IMR-90 (cell line): ENCODE results near the gene BTN3A1. TPM values are rescaled to one million over a fixed set of nuclear protein-coding genes. Genes with fewer than 3 reads are reported as not detected.

Experiments
- ATAC-seq: fragments of 200-7000 bp; cut with Tn5 transposase; 2 replicates; pipeline ENCODE4 v1.9.1; 2020; ENCODE audit warnings: low read depth, mild to moderate bottlenecking, moderate library complexity
- BruUV-seq: library from RNA; stranded (reverse); fragments of 400-500 nt; replicated peaks from 2 replicates; lab custom pipeline; 2021; lab: Mats Ljungman, UMichigan
- CTCF ChIA-PET: fragments of 300-600 bp; formaldehyde crosslinking; extraction: SDS; loops from one replicate; lab custom pipeline; 2021; ENCODE audit warnings: antibody characterized with exemption; lab: Yijun Ruan, JAX
- POLR2A ChIA-PET: fragments of 300-600 bp; sonication (Branson Sonifier 250); formaldehyde crosslinking; loops from one replicate; lab custom pipeline; 2022; ENCODE audit warnings: antibody characterized with exemption; ENCODE audit not compliant: unreplicated experiment; lab: Charles Lee
- DNase-seq: peaks from one replicate; pipeline ENCODE4 v3.0.0; 2013
- H2AFZ ChIP-seq: replicated peaks from 2 replicates; pipeline ENCODE3; 2013; ENCODE audit warnings: low read length, mild to moderate bottlenecking; ENCODE audit not compliant: poor library complexity
- H2AK5ac ChIP-seq: 2 replicates; pipeline ENCODE4 v1.6.1; 2013; ENCODE audit warnings: low read depth, low read length, inconsistent platforms
- H2AK9ac ChIP-seq: replicated peaks from 2 replicates; pipeline ENCODE3; 2013; ENCODE audit warnings: mild to moderate bottlenecking, low read depth, low read length, moderate library complexity; ENCODE audit not compliant: poor library complexity
- H2BK120ac ChIP-seq: 2 replicates; pipeline ENCODE4 v1.6.1; 2013; ENCODE audit warnings: low read depth, low read length, inconsistent platforms
- H2BK15ac ChIP-seq: 3 replicates; pipeline ENCODE4 v1.6.1; 2013; ENCODE audit warnings: low read depth, low read length, inconsistent platforms
- H2BK20ac ChIP-seq: 2 replicates; pipeline ENCODE4 v1.6.1; 2013; ENCODE audit warnings: low read depth, mild to moderate bottlenecking, inconsistent platforms, low read length, moderate library complexity
- H2BK5ac ChIP-seq: 2 replicates; pipeline ENCODE4 v1.6.1; 2013; ENCODE audit warnings: mild to moderate bottlenecking, low read depth, low read length, inconsistent platforms; ENCODE audit not compliant: poor library complexity, severe bottlenecking
- H3K14ac ChIP-seq: replicated peaks from 2 replicates; pipeline ENCODE4 v1.6.1; 2013; ENCODE audit warnings: low read depth, low read length, inconsistent platforms
- H3K18ac ChIP-seq: 2 replicates; pipeline ENCODE4 v1.6.1; 2013; ENCODE audit warnings: low read depth, low read length, control low read depth
- H3K23ac ChIP-seq: 2 replicates; pipeline ENCODE4 v1.6.1; 2013; ENCODE audit warnings: low read depth, low read length, inconsistent platforms
- H3K27ac ChIP-seq: 2 replicates; pipeline ENCODE4 v1.5.1; 2013; ENCODE audit warnings: mild to moderate bottlenecking, control low read depth, low read length; ENCODE audit not compliant: insufficient read depth
- H3K27me3 ChIP-seq: 2 replicates; pipeline ENCODE4 v1.6.1; 2013; ENCODE audit warnings: low read length; ENCODE audit not compliant: control insufficient read depth, insufficient read depth
- H3K36me3 ChIP-seq: 2 replicates; pipeline ENCODE4 v1.6.1; 2013; ENCODE audit warnings: low read length, mixed read lengths; ENCODE audit not compliant: control insufficient read depth, insufficient read depth
- H3K4ac ChIP-seq: 2 replicates; pipeline ENCODE4 v1.6.1; 2013; ENCODE audit warnings: low read depth, low read length, inconsistent platforms
- H3K4me1 ChIP-seq: 2 replicates; pipeline ENCODE4 v1.6.1; 2013; ENCODE audit warnings: low read length, mixed read lengths; ENCODE audit not compliant: control insufficient read depth, insufficient read depth
- H3K4me2 ChIP-seq: 2 replicates; pipeline ENCODE4 v1.6.1; 2013; ENCODE audit warnings: low read depth, mild to moderate bottlenecking, control low read depth, low read length, moderate library complexity
- H3K4me3 ChIP-seq: 2 replicates; pipeline ENCODE4 v1.5.1; 2013; ENCODE audit warnings: low read depth, mild to moderate bottlenecking, control low read depth, low read length, moderate library complexity; ENCODE audit not compliant: insufficient read depth
- H3K56ac ChIP-seq: 2 replicates; pipeline ENCODE4 v1.6.1; 2013; ENCODE audit warnings: low read length, inconsistent platforms; ENCODE audit not compliant: insufficient read depth; ENCODE audit errors: extremely low read depth
- H3K79me1 ChIP-seq, 2 experiments: 2 replicates each; pipeline ENCODE4 v1.6.1; 2013; ENCODE audit warnings: low read length in 2 of 2, inconsistent platforms in 1 of 2, low read depth in 1 of 2
- H3K9ac ChIP-seq: 2 replicates; pipeline ENCODE4 v1.6.1; 2013; ENCODE audit warnings: low read depth, low read length, control low read depth
- H3K9me1 ChIP-seq: 2 replicates; pipeline ENCODE4 v1.6.1; 2013; ENCODE audit warnings: low read length, inconsistent platforms; ENCODE audit not compliant: insufficient read depth
- H3K9me3 ChIP-seq: 2 replicates; pipeline ENCODE4 v1.6.1; 2013; ENCODE audit warnings: low read length; ENCODE audit not compliant: control insufficient read depth, insufficient read depth
- H4K20me1 ChIP-seq: 2 replicates; pipeline ENCODE4 v1.6.1; 2013; ENCODE audit warnings: low read length, inconsistent platforms; ENCODE audit not compliant: insufficient read depth
- H4K5ac ChIP-seq: 2 replicates; pipeline ENCODE4 v1.6.1; 2013; ENCODE audit warnings: mild to moderate bottlenecking, low read depth, low read length, control low read depth
- H4K8ac ChIP-seq, 2 experiments: 2 replicates each; pipeline ENCODE4 v1.6.1; 2013; ENCODE audit warnings: low read depth in 2 of 2, low read length in 2 of 2, control low read depth in 1 of 2, inconsistent platforms in 1 of 2
- H4K91ac ChIP-seq: 2 replicates; pipeline ENCODE4 v1.6.1; 2013; ENCODE audit warnings: low read depth, low read length, inconsistent platforms; ENCODE audit not compliant: insufficient read depth
- BHLHE40 ChIP-seq: fragments of 150-350 bp; IDR thresholded peaks from 2 replicates; pipeline ENCODE4 v1.6.1; 2016; ENCODE audit warnings: mild to moderate bottlenecking, low read depth, low read length
- CHD1 ChIP-seq: IDR thresholded peaks from 2 replicates; pipeline ENCODE4 v1.6.1; 2012; ENCODE audit warnings: low read depth, low read length, improper control_type of control experiment
- CTCF ChIP-seq: conservative IDR thresholded peaks from 2 replicates; pipeline ENCODE4 v1.5.1; 2012; ENCODE audit warnings: mild to moderate bottlenecking, low read depth, low read length, improper control_type of control experiment
- MAFK ChIP-seq: IDR thresholded peaks from 2 replicates; pipeline ENCODE4 v1.6.1; 2012; ENCODE audit warnings: low read depth, low read length, improper control_type of control experiment
- NFE2L2 ChIP-seq: fragments of 150-350 bp; IDR thresholded peaks from 2 replicates; pipeline ENCODE4 v1.6.1; 2016; ENCODE audit warnings: low read depth, mild to moderate bottlenecking, low read length
- RAD21 ChIP-seq: IDR thresholded peaks from 2 replicates; pipeline ENCODE4 v1.6.1; 2012; ENCODE audit warnings: low read length, improper control_type of control experiment
- RCOR1 ChIP-seq: IDR thresholded peaks from 2 replicates; pipeline ENCODE4 v1.6.1; 2012; ENCODE audit warnings: mild to moderate bottlenecking, low read length, improper control_type of control experiment; ENCODE audit not compliant: insufficient replicate concordance
- RFX5 ChIP-seq: IDR thresholded peaks from 2 replicates; pipeline ENCODE4 v1.8.0; 2012; ENCODE audit warnings: low read depth, mild to moderate bottlenecking, low read length, moderate library complexity
- SMC3 ChIP-seq: fragments of 150-350 bp; IDR thresholded peaks from 2 replicates; pipeline ENCODE4 v1.6.1; 2016; ENCODE audit warnings: low read depth, mild to moderate bottlenecking, antibody characterized with exemption, low read length, moderate library complexity
- USF2 ChIP-seq: fragments of 150-350 bp; IDR thresholded peaks from 2 replicates; pipeline ENCODE4 v1.6.1; 2017; ENCODE audit warnings: mild to moderate bottlenecking, antibody characterized with exemption, low read length, low read depth
- WGBS, 2 experiments: methylation state at CpG; one replicate each; pipeline versions ENCODE4 v1.1.5 to v1.1.7; 2013; ENCODE audit warnings: missing lambda C conversion rate in 2 of 2; ENCODE audit not compliant: insufficient read length in 1 of 2; ENCODE audit errors: extremely low coverage in 2 of 2; 5-methylcytosine and 5-hydroxymethylcytosine counted together
- dilution Hi-C: fragments of 300-500 bp; cut with HindIII; formaldehyde crosslinking; loops from one replicate; pipeline ENCODE4 v1.14.3; 2018; ENCODE audit warnings: low sequenced_read_pairs; ENCODE audit not compliant: unreplicated experiment
- in situ Hi-C: fragments of 300-500 bp; cut with MboI; formaldehyde crosslinking; loops from 3 replicates; pipeline ENCODE4 v1.14.3; 2019; ENCODE audit warnings: low sequenced_read_pairs, inconsistent platforms, mixed read lengths
- intact Hi-C: fragments of 100-400 bp; cut with micrococcal nuclease; formaldehyde crosslinking; loops from 2 replicates; pipeline ENCODE4 v1.10.0; 2022
- polyA plus RNA-seq, 3 experiments: library from polyadenylated mRNA; depleted of rRNA; stranded (reverse); fragments of >200 nt; gene quantifications; 2 replicates each; pipeline ENCODE4 v1.2.3, GENCODE V29; 2012; ENCODE audit warnings: low replicate concordance in 1 of 3
- total RNA-seq: library from RNA; depleted of rRNA; stranded (reverse); fragments of >200 nt; gene quantifications from 2 replicates; pipeline ENCODE4 v1.2.3, GENCODE V29; 2012

The BTN3A1 gene
- total and polyA plus RNA-seq, 2 of the 4 experiments (the other 2 are of a cell fraction), result 14.4 to 16.5 TPM

DNA sequence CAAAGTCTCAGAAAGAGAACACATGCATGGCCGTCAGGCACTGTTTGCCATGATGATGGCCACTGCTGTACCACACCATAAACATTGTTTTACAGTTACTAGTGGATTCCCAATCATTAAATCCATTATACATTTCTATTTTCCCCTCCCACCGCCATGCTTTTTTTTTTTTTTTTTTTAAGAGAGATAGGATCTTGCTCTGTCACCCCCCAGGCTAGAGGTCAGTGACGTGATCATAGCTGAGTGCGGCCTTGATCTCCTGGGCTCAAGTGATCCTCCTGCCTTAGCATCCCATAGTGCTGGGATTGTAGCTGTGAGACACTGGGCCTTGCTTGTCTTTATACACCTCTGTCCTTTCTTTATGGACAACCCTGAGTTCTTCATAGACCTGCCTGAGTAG, 33.9 kb downstream of the BTN3A1 start:
- Histone ChIP-seq H2BK15ac (no peak overlapping the region), H3K18ac (no peak overlapping the region), H3K9me3 (no peaks in the 10 kb centered on the region; the same call in 1 of the 2 replicates), H3K4ac (no peak overlapping the region), H3K14ac (no peak overlapping the region), H3K79me1 (0 out of 4 replicates have a peak, but pooled peaks cover 0 to 8% of the 10 kb centered on the region in 2 experiments), H2AFZ (no peak overlapping the region), H4K8ac (no peak overlapping the region), H4K20me1 (no peaks in the 10 kb centered on the region), H3K9me1 (peaks cover 8% of the 10 kb centered on the region; the same call in 1 of the 2 replicates), H3K4me2 (no peak overlapping the region), H4K5ac (no peak overlapping the region), H3K4me3 (no peak overlapping the region), H3K56ac (no peak overlapping the region), H2BK120ac (no peak overlapping the region), H3K23ac (no peak overlapping the region), H3K36me3 (peaks cover 9% of the 10 kb centered on the region), H3K27me3 (no peaks in the 10 kb centered on the region), H3K27ac (no peak overlapping the region), H2BK5ac (no peak overlapping the region), H2BK20ac (no peak overlapping the region), H2AK9ac (no peak overlapping the region), H4K91ac (no peak overlapping the region), H2AK5ac (no peak overlapping the region), H3K4me1 (peaks cover 3% of the 10 kb centered on the region; the same call in 1 of the 2 replicates), H3K9ac (no peak overlapping the region)
- ChIA-PET POLR2A (no interaction called here), CTCF (interaction anchor here (0.7 kb wide), 1 partner anchor 16 kb away, joined by 4 read pairs; no protein-coding TSS in a partner anchor)
- dilution Hi-C loops, result no loop called here
- ATAC-seq (no peak), DNase-seq (no peak)
- no CpG with 5 or more reads among the region's 4 CpGs for WGBS, 2 experiments
- no TSS peak for BruUV-seq
- TF ChIP-seq BHLHE40 (no peak), SMC3 (no peak), RCOR1 (no peak), RAD21 (no peak), USF2 (no peak), CTCF (no peak), CHD1 (no peak), MAFK (no peak), NFE2L2 (no peak), RFX5 (no peak)
- intact Hi-C loops, result no loop called here
- in situ Hi-C loops, result no loop called here
